Dedifferentiated amniotic fluid mesenchymal stem cell (primary cell): Measurements from ENCODE around the gene RCN2.

Experiments used
- DNase-seq: peaks from one replicate; pipeline ENCODE4 v3.0.0-alpha.2; 2016; ENCODE audit errors: extremely low spot score

RCN2 gene

GRCh38 chr15:76994496-76994895 is 62.9 kb downstream of the RCN2 start:
- DNase-seq = no peak

- no peak for DNase-seq
Measured at GRCh38 chr15:76994971-76995945, 63.7 kb downstream of the RCN2 start, which contains the start of gene PSTPIP1. Gene PSTPIP1, plus strand, starts transcription at chr15:76995126. Its CDS starts 448 bp downstream, at chr15:76995574.

- DNase-seq = no peak
Measured at GRCh38 chr15:76996076-76996525, 64.6 kb downstream of the RCN2 start.

GRCh38 chr15:76996526-76997401 is 65.2 kb downstream of the RCN2 start:
- no peak for DNase-seq

- no peak for DNase-seq
Measured at GRCh38 chr15:76998663-76999285, 67.2 kb downstream of the RCN2 start.

GRCh38 chr15:76999996-77000395 is 68.4 kb downstream of the RCN2 start:
- DNase-seq = no peak

GRCh38 chr15:77001351-77001750 is 69.8 kb downstream of the RCN2 start:
- DNase-seq = no peak

GRCh38 chr15:77001966-77002365 is 70.4 kb downstream of the RCN2 start:
- DNase-seq = no peak

- no peak for DNase-seq
Measured at GRCh38 chr15:77002436-77002835, 70.9 kb downstream of the RCN2 start.

- no peak for DNase-seq
Measured at GRCh38 chr15:77002954-77003912, 71.7 kb downstream of the RCN2 start.
